IMR-90 (cell line): ENCODE data around the gene RMI2. TPM values are rescaled to one million over a fixed set of nuclear protein-coding genes. Genes with fewer than 3 reads are reported as not detected.

Source experiments
- ATAC-seq: fragments of 200-7000 bp; cut with Tn5 transposase; 2 replicates; pipeline ENCODE4 v1.9.1; 2020; ENCODE audit warnings: low read depth, mild to moderate bottlenecking, moderate library complexity
- BruUV-seq: library from RNA; stranded (reverse); fragments of 400-500 nt; replicated peaks from 2 replicates; lab custom pipeline; 2021; lab: Mats Ljungman, UMichigan
- CTCF ChIA-PET: fragments of 300-600 bp; formaldehyde crosslinking; extraction: SDS; loops from one replicate; lab custom pipeline; 2021; ENCODE audit warnings: antibody characterized with exemption; lab: Yijun Ruan, JAX
- POLR2A ChIA-PET: fragments of 300-600 bp; sonication (Branson Sonifier 250); formaldehyde crosslinking; loops from one replicate; lab custom pipeline; 2022; ENCODE audit warnings: antibody characterized with exemption; ENCODE audit not compliant: unreplicated experiment; lab: Charles Lee
- DNase-seq: peaks from one replicate; pipeline ENCODE4 v3.0.0; 2013
- H2AFZ ChIP-seq: replicated peaks from 2 replicates; pipeline ENCODE3; 2013; ENCODE audit warnings: low read length, mild to moderate bottlenecking; ENCODE audit not compliant: poor library complexity
- H2AK5ac ChIP-seq: 2 replicates; pipeline ENCODE4 v1.6.1; 2013; ENCODE audit warnings: low read depth, low read length, inconsistent platforms
- H2AK9ac ChIP-seq: replicated peaks from 2 replicates; pipeline ENCODE3; 2013; ENCODE audit warnings: mild to moderate bottlenecking, low read depth, low read length, moderate library complexity; ENCODE audit not compliant: poor library complexity
- H2BK120ac ChIP-seq: 2 replicates; pipeline ENCODE4 v1.6.1; 2013; ENCODE audit warnings: low read depth, low read length, inconsistent platforms
- H2BK15ac ChIP-seq: 3 replicates; pipeline ENCODE4 v1.6.1; 2013; ENCODE audit warnings: low read depth, low read length, inconsistent platforms
- H2BK20ac ChIP-seq: 2 replicates; pipeline ENCODE4 v1.6.1; 2013; ENCODE audit warnings: low read depth, mild to moderate bottlenecking, inconsistent platforms, low read length, moderate library complexity
- H2BK5ac ChIP-seq: 2 replicates; pipeline ENCODE4 v1.6.1; 2013; ENCODE audit warnings: mild to moderate bottlenecking, low read depth, low read length, inconsistent platforms; ENCODE audit not compliant: poor library complexity, severe bottlenecking
- H3K14ac ChIP-seq: replicated peaks from 2 replicates; pipeline ENCODE4 v1.6.1; 2013; ENCODE audit warnings: low read depth, low read length, inconsistent platforms
- H3K18ac ChIP-seq: 2 replicates; pipeline ENCODE4 v1.6.1; 2013; ENCODE audit warnings: low read depth, low read length, control low read depth
- H3K23ac ChIP-seq: 2 replicates; pipeline ENCODE4 v1.6.1; 2013; ENCODE audit warnings: low read depth, low read length, inconsistent platforms
- H3K27ac ChIP-seq: 2 replicates; pipeline ENCODE4 v1.5.1; 2013; ENCODE audit warnings: mild to moderate bottlenecking, control low read depth, low read length; ENCODE audit not compliant: insufficient read depth
- H3K27me3 ChIP-seq: 2 replicates; pipeline ENCODE4 v1.6.1; 2013; ENCODE audit warnings: low read length; ENCODE audit not compliant: control insufficient read depth, insufficient read depth
- H3K36me3 ChIP-seq: 2 replicates; pipeline ENCODE4 v1.6.1; 2013; ENCODE audit warnings: low read length, mixed read lengths; ENCODE audit not compliant: control insufficient read depth, insufficient read depth
- H3K4ac ChIP-seq: 2 replicates; pipeline ENCODE4 v1.6.1; 2013; ENCODE audit warnings: low read depth, low read length, inconsistent platforms
- H3K4me1 ChIP-seq: 2 replicates; pipeline ENCODE4 v1.6.1; 2013; ENCODE audit warnings: low read length, mixed read lengths; ENCODE audit not compliant: control insufficient read depth, insufficient read depth
- H3K4me2 ChIP-seq: 2 replicates; pipeline ENCODE4 v1.6.1; 2013; ENCODE audit warnings: low read depth, mild to moderate bottlenecking, control low read depth, low read length, moderate library complexity
- H3K4me3 ChIP-seq: 2 replicates; pipeline ENCODE4 v1.5.1; 2013; ENCODE audit warnings: low read depth, mild to moderate bottlenecking, control low read depth, low read length, moderate library complexity; ENCODE audit not compliant: insufficient read depth
- H3K56ac ChIP-seq: 2 replicates; pipeline ENCODE4 v1.6.1; 2013; ENCODE audit warnings: low read length, inconsistent platforms; ENCODE audit not compliant: insufficient read depth; ENCODE audit errors: extremely low read depth
- H3K79me1 ChIP-seq, 2 experiments: 2 replicates each; pipeline ENCODE4 v1.6.1; 2013; ENCODE audit warnings: low read length in 2 of 2, inconsistent platforms in 1 of 2, low read depth in 1 of 2
- H3K9ac ChIP-seq: 2 replicates; pipeline ENCODE4 v1.6.1; 2013; ENCODE audit warnings: low read depth, low read length, control low read depth
- H3K9me1 ChIP-seq: 2 replicates; pipeline ENCODE4 v1.6.1; 2013; ENCODE audit warnings: low read length, inconsistent platforms; ENCODE audit not compliant: insufficient read depth
- H3K9me3 ChIP-seq: 2 replicates; pipeline ENCODE4 v1.6.1; 2013; ENCODE audit warnings: low read length; ENCODE audit not compliant: control insufficient read depth, insufficient read depth
- H4K20me1 ChIP-seq: 2 replicates; pipeline ENCODE4 v1.6.1; 2013; ENCODE audit warnings: low read length, inconsistent platforms; ENCODE audit not compliant: insufficient read depth
- H4K5ac ChIP-seq: 2 replicates; pipeline ENCODE4 v1.6.1; 2013; ENCODE audit warnings: mild to moderate bottlenecking, low read depth, low read length, control low read depth
- H4K8ac ChIP-seq, 2 experiments: 2 replicates each; pipeline ENCODE4 v1.6.1; 2013; ENCODE audit warnings: low read depth in 2 of 2, low read length in 2 of 2, control low read depth in 1 of 2, inconsistent platforms in 1 of 2
- H4K91ac ChIP-seq: 2 replicates; pipeline ENCODE4 v1.6.1; 2013; ENCODE audit warnings: low read depth, low read length, inconsistent platforms; ENCODE audit not compliant: insufficient read depth
- BHLHE40 ChIP-seq: fragments of 150-350 bp; IDR thresholded peaks from 2 replicates; pipeline ENCODE4 v1.6.1; 2016; ENCODE audit warnings: mild to moderate bottlenecking, low read depth, low read length
- CEBPB ChIP-seq: IDR thresholded peaks from 2 replicates; pipeline ENCODE4 v1.6.1; 2012; ENCODE audit warnings: low read depth, low read length, improper control_type of control experiment
- CHD1 ChIP-seq: IDR thresholded peaks from 2 replicates; pipeline ENCODE4 v1.6.1; 2012; ENCODE audit warnings: low read depth, low read length, improper control_type of control experiment
- CTCF ChIP-seq: conservative IDR thresholded peaks from 2 replicates; pipeline ENCODE4 v1.5.1; 2012; ENCODE audit warnings: mild to moderate bottlenecking, low read depth, low read length, improper control_type of control experiment
- ELK1 ChIP-seq: fragments of 150-350 bp; IDR thresholded peaks from 2 replicates; pipeline ENCODE4 v1.6.1; 2016; ENCODE audit warnings: low read depth, mild to moderate bottlenecking, low read length, moderate library complexity, borderline replicate concordance
- FOS ChIP-seq: fragments of 150-350 bp; IDR thresholded peaks from 2 replicates; pipeline ENCODE4 v1.6.1; 2016; ENCODE audit warnings: low read depth, low read length
- MAFK ChIP-seq: IDR thresholded peaks from 2 replicates; pipeline ENCODE4 v1.6.1; 2012; ENCODE audit warnings: low read depth, low read length, improper control_type of control experiment
- MAZ ChIP-seq: IDR thresholded peaks from 2 replicates; pipeline ENCODE4 v1.6.1; 2012; ENCODE audit warnings: low read depth, mild to moderate bottlenecking, low read length, improper control_type of control experiment, moderate library complexity, borderline replicate concordance
- MXI1 ChIP-seq: IDR thresholded peaks from 2 replicates; pipeline ENCODE4 v1.6.1; 2012; ENCODE audit warnings: low read depth, mild to moderate bottlenecking, low read length, moderate library complexity, borderline replicate concordance
- NFE2L2 ChIP-seq: fragments of 150-350 bp; IDR thresholded peaks from 2 replicates; pipeline ENCODE4 v1.6.1; 2016; ENCODE audit warnings: low read depth, mild to moderate bottlenecking, low read length
- POLR2A ChIP-seq: IDR thresholded peaks from 2 replicates; pipeline ENCODE4 v1.6.1; 2012; ENCODE audit warnings: mild to moderate bottlenecking, low read depth, low read length
- RAD21 ChIP-seq: IDR thresholded peaks from 2 replicates; pipeline ENCODE4 v1.6.1; 2012; ENCODE audit warnings: low read length, improper control_type of control experiment
- RCOR1 ChIP-seq: IDR thresholded peaks from 2 replicates; pipeline ENCODE4 v1.6.1; 2012; ENCODE audit warnings: mild to moderate bottlenecking, low read length, improper control_type of control experiment; ENCODE audit not compliant: insufficient replicate concordance
- RFX5 ChIP-seq: IDR thresholded peaks from 2 replicates; pipeline ENCODE4 v1.8.0; 2012; ENCODE audit warnings: low read depth, mild to moderate bottlenecking, low read length, moderate library complexity
- SMC3 ChIP-seq: fragments of 150-350 bp; IDR thresholded peaks from 2 replicates; pipeline ENCODE4 v1.6.1; 2016; ENCODE audit warnings: low read depth, mild to moderate bottlenecking, antibody characterized with exemption, low read length, moderate library complexity
- USF2 ChIP-seq: fragments of 150-350 bp; IDR thresholded peaks from 2 replicates; pipeline ENCODE4 v1.6.1; 2017; ENCODE audit warnings: mild to moderate bottlenecking, antibody characterized with exemption, low read length, low read depth
- WGBS, 2 experiments: methylation state at CpG; one replicate each; pipeline versions ENCODE4 v1.1.5 to v1.1.7; 2013; ENCODE audit warnings: missing lambda C conversion rate in 2 of 2; ENCODE audit not compliant: insufficient read length in 1 of 2; ENCODE audit errors: extremely low coverage in 2 of 2; 5-methylcytosine and 5-hydroxymethylcytosine counted together
- dilution Hi-C: fragments of 300-500 bp; cut with HindIII; formaldehyde crosslinking; loops from one replicate; pipeline ENCODE4 v1.14.3; 2018; ENCODE audit warnings: low sequenced_read_pairs; ENCODE audit not compliant: unreplicated experiment
- in situ Hi-C: fragments of 300-500 bp; cut with MboI; formaldehyde crosslinking; loops from 3 replicates; pipeline ENCODE4 v1.14.3; 2019; ENCODE audit warnings: low sequenced_read_pairs, inconsistent platforms, mixed read lengths
- intact Hi-C: fragments of 100-400 bp; cut with micrococcal nuclease; formaldehyde crosslinking; loops from 2 replicates; pipeline ENCODE4 v1.10.0; 2022
- polyA plus RNA-seq, 3 experiments: library from polyadenylated mRNA; depleted of rRNA; stranded (reverse); fragments of >200 nt; gene quantifications; 2 replicates each; pipeline ENCODE4 v1.2.3, GENCODE V29; 2012; ENCODE audit warnings: low replicate concordance in 1 of 3
- total RNA-seq: library from RNA; depleted of rRNA; stranded (reverse); fragments of >200 nt; gene quantifications from 2 replicates; pipeline ENCODE4 v1.2.3, GENCODE V29; 2012

Gene RMI2
- total and polyA plus RNA-seq, 2 of the 4 experiments (the other 2 are of a cell fraction), result 3.2 to 5.6 TPM

GRCh38 chr16:11350519-11350918 lies 5.3 kb downstream of the RMI2 start:
- ChIA-PET POLR2A (no interaction called here), CTCF (interaction anchor here (1.2 kb wide), 1 partner anchor 9 kb away, joined by 3 read pairs; no protein-coding TSS in a partner anchor)
- peak overlapping the region; percentile 71 for H3K4me2 ChIP-seq
- ATAC-seq, result peak; percentile 30
- peak overlapping the region; percentile 97 for H3K27ac ChIP-seq
- H4K20me1 ChIP-seq, result no peaks in the 10 kb centered on the region
- peak overlapping the region; percentile 86 for H3K9ac ChIP-seq
- peak overlapping the region; percentile 74 for H3K18ac ChIP-seq
- peak overlapping the region; percentile 51 for H3K14ac ChIP-seq
- peak overlapping the region; percentile 71; the same call in 2 of the 3 replicates for H2BK15ac ChIP-seq
- peak overlapping the region; percentile 34; the same call in 1 of the 2 replicates for H3K23ac ChIP-seq
- peak overlapping the region; percentile 89 for H2BK5ac ChIP-seq
- H3K79me1 ChIP-seq, result peaks cover 32 to 75% of the 10 kb centered on the region in 2 experiments
- peak overlapping the region; percentile 96; the same call in 1 of the 2 replicates for H3K56ac ChIP-seq
- H3K9me3 ChIP-seq, result no peaks in the 10 kb centered on the region
- H2AFZ ChIP-seq, result peak overlapping the region; percentile 19
- H4K5ac ChIP-seq, result peak overlapping the region; percentile 92
- H2AK9ac ChIP-seq, result peak overlapping the region; percentile 12
- peak overlapping the region; percentile 68 to 94 for H4K8ac ChIP-seq
- H3K4ac ChIP-seq, result peak overlapping the region; percentile 77
- dilution Hi-C loops, result no loop called here
- peak overlapping the region; percentile 95 for H4K91ac ChIP-seq
- intact Hi-C loops, result loop anchor here (5.0 kb wide), 1 partner anchor 53 kb away; no protein-coding TSS in a partner anchor
- BruUV-seq, result no TSS peak
- H2BK120ac ChIP-seq, result peak overlapping the region; percentile 97
- peaks cover 31% of the 10 kb centered on the region for H3K4me1 ChIP-seq
- in situ Hi-C loops, result loop anchor here (10.0 kb wide), 1 partner anchor 246 kb away; no protein-coding TSS in a partner anchor
- H2AK5ac ChIP-seq, result peak overlapping the region; percentile 73
- H3K4me3 ChIP-seq, result no peak overlapping the region
- no peaks in the 10 kb centered on the region for H3K27me3 ChIP-seq
- H2BK20ac ChIP-seq, result peak overlapping the region; percentile 93
- peaks cover 12% of the 10 kb centered on the region; the same call in 1 of the 2 replicates for H3K9me1 ChIP-seq
- no peaks in the 10 kb centered on the region for H3K36me3 ChIP-seq
- DNase-seq, result no peak
- 20% methylated on average over 2 of the region's 5 CpGs; no CpG with 5 or more reads in 1 of the 2 experiments for WGBS, 2 experiments
- TF ChIP-seq RAD21 (no peak), CEBPB (no peak), RFX5 (no peak), USF2 (no peak), POLR2A (no peak), MAZ (no peak), CTCF (no peak), ELK1 (no peak), MAFK (no peak), NFE2L2 (no peak), FOS (no peak), SMC3 (no peak), CHD1 (no peak), MXI1 (no peak), RCOR1 (no peak), BHLHE40 (no peak)
